GM18499 (cell line): ENCODE results near the gene GPR3.
"Not testable (repeated sequence)": the region's sequence is repeated elsewhere in the genome, so short reads cannot be mapped to it uniquely, and the experiment has no call there.

ENCODE experiments used
- ATAC-seq: cut with Tn5 transposase; IDR thresholded peaks from one replicate; pipeline ENCODE4 v1.9.1; 2021; ENCODE audit warnings: moderate number of reproducible peaks; ENCODE audit not compliant: insufficient read depth, unreplicated experiment

Gene GPR3

DNA sequence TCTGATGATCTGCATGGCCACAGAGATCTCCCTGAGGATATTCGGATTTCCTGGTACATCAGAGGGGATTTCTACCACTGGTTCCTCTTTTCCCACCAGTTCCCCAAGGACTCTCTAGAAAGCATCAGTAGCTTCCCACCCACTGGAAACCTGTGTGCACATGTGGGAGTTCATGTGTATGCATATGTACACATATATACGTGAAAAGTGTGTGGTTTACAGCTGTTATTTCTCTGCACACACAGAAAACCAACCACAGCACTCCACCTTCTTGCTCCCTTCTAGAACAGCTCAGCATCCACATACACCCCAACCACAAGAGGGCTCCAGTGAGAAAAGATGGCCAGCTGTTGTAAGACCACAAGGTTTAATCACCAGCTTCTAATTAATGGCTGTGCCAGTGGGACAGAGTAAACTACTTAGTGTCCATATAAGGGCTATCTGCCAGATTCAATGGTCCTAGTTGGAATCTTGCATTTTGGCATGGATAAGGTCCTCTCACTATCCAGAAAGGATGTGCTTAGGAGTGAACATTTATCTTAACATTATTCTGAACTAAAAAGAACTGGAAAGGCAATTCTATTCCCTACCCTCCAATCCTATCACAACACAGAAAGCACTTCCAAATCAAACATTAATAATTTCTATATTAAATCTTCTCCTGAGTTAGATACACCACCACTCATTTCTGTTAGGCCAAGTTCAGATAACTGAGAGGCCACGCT, 24.1 kb downstream of the GPR3 start:
- no peak for ATAC-seq

GRCh38 chr1:27417713-27418112, 25.3 kb downstream of the GPR3 start:
- no peak for ATAC-seq

- ATAC-seq = no peak
These were observed 26.1 kb downstream of the GPR3 start for GRCh38 chr1:27418326-27419185.

DNA sequence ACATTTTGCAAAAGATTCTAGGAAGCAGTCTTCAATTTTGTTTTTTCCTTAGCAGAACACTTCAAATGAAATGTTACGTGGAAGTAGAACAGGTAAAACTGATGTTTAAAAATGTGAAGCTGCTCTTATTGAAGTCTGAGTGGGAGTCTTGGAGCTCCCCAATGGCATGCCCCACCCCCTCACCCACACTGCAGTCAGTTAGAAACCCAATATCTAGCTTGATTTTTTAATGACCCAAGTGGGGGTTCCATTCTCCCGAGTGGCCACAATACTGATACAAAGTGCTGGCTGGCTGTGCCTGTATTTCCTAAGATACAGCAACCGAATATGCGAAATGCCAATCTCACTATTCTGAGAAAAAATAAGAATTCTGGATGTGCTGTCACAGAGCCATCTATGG, 31.3 kb downstream of the GPR3 start:
- ATAC-seq = no peak

DNA sequence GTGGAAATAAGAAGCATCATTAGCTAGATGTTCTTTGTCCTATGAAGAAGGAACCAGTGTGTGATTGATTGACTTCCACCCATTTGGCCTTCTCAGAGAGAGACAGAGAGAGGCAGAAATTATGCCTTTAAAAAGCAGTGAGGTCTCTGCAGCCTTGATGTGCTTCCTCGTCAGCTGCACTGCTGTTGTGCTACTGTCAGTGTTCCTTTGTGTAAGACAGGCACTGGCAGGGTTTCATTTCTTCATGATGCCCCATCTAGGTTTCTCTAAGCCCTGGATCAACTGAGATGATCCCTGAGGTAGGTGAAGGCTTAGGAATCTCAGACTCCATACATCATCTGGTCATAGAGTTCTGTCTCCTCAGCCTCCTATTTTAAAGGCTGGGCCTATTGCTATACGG, 34.9 kb downstream of the GPR3 start:
- no peak for ATAC-seq

- no peak for ATAC-seq
These were observed 35.4 kb downstream of the GPR3 start for GRCh38 chr1:27427816-27428315.

- no peak for ATAC-seq
These were observed 36.0 kb downstream of the GPR3 start for GRCh38 chr1:27428316-27429028.

GRCh38 chr1:27429029-27429425, 36.6 kb downstream of the GPR3 start:
- no peak for ATAC-seq

DNA sequence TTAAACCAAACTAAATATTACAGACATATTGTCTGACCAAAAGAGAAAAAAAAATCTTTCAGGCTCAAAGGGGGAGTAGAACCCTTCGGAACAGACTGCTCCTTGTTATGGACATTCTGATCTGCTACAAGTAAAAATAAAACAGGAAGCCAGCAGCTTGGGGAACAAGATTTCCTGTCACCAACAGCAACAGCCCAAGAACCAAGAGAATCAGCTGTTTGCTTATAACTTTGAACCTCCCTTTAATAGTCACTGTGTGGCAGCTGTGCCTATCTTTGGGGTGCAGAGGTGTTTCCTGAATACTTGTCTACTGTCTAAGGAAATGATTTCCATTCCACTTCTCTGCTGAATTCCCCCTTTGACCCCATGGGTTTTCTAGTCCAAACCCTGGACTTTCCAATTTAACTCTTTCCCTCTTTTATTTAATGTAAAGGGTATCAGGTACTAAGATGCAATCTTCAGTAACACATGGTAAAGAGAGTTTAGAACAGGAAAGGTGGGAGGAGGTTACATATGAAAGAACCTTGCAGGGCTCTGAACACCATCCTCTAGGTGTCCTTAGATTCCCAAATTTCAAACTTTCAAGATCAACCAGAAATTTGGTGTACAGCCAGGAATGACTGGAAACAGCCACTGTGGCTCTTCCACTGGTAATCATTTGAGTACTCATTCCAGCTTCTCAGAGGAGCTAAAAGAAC, 38.6 kb downstream of the GPR3 start:
- ATAC-seq = no peak

GRCh38 chr1:27431601-27431940, 39.1 kb downstream of the GPR3 start:
- no peak for ATAC-seq

- ATAC-seq = not testable (repeated sequence)
These were observed 40.3 kb downstream of the GPR3 start for GRCh38 chr1:27432725-27433124.

- ATAC-seq = no peak
These were observed 41.3 kb downstream of the GPR3 start for GRCh38 chr1:27433706-27434105.

DNA sequence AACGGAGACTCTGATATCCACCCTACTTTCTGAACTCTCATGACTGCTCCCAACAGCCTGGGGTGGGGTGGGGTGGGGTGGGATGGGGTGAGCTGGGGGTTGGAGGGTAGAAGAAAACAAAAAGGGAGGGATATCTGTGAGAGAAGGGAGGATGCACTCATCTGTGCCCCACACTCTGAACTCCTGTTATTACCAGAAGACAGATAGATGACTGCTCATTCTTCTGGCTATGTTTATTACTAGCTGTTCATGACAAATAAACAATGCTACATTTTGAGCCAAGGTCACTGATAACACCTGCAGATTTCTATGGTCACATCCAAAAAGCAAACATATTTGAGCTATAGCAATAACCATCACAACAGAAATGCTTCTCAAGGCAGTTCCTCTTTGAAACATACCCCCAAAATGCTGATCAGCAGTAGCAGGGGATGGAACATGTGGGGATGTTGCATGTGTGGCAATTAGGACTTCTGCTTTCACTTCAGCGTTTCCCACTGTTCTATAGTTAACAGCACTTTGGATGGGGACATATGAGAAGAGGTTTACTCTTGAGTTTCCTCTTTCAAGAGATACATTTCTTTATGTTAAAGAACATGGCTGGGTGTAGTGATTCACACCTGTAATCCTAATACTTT, 43.3 kb downstream of the GPR3 start:
- ATAC-seq = no peak

DNA sequence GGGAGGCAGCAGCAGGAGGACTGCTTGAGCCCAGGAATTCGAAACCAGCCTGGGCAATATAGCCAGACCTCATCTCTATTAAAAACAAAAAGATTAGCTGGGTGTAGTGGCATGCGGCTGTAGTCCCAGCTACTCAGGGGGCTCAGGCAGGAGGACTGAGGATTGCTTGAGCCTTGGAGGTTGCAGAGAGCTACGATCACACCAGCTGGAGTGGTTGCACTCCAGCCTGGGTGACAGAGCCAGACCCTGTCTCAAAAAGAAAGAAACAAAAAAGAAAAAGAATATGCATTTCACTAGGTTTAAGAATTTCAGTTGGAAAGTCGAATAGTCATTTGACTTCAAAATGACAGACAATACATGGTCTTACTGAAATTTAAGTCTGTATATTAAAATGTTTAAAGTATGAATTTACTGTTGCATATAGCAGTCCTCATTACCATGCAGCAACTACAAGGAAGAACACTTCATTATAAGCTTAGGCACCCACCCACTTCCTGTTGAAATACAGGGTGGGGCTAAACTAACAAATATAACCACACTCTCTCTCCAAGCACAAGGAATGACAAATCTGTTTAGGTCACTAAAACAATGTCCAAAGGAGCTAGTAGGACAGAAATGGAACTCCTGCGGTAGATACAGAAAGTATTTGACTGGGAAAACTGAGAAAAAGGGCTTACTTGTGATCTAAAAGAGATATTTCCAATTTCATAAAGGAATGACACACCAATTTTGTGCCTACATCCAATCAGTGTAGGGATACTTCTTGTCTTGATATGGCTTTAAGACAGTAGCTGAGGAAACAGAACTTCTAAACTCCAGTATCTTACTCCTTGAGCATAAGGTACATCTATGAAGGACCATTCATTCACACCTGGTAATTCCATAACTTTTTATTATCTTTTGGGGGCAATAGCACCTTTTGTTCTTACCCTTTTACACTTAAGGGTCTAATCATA, 44.1 kb downstream of the GPR3 start:
- no peak for ATAC-seq

- ATAC-seq = no peak
These were observed 46.2 kb downstream of the GPR3 start for GRCh38 chr1:27438621-27439061.

- no peak for ATAC-seq
These were observed 46.7 kb downstream of the GPR3 start for GRCh38 chr1:27439150-27439549.

DNA sequence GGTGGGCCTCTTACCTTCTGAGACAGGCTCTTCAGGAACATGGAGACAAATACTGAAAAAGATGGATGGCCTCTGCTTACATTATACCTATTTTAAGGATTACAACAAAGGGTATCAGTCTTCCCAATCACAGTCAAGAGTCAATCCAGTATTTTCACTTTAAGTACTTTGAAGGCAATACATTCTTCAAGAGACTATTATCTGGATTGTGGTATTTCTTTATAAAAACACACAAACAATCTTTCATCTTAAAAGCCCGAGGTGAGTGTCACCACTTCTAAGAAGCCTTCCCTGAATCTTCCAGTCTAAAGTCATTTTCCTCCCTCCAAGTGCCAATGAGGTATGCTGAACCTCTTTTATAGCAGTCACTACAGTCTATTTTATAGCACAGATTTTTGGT, 52.2 kb downstream of the GPR3 start:
- ATAC-seq = no peak
